Parathyroid adenoma (tissue), 2 donors: ENCODE results near the gene MBD4.

Experiments
- H2AFZ ChIP-seq: fragments of 300-600 bp; sonication (generic); one replicate; pipeline ENCODE4 v1.7.0; 2017; ENCODE audit warnings: antibody characterized with exemption, mild to moderate bottlenecking
- H3K27ac ChIP-seq: fragments of 300-600 bp; sonication (generic); one replicate; pipeline ENCODE4 v1.7.0; 2017
- H3K27me3 ChIP-seq: fragments of 300-600 bp; sonication (generic); one replicate; pipeline ENCODE4 v1.7.0; 2017; ENCODE audit warnings: low read length; ENCODE audit not compliant: control insufficient read depth, insufficient read depth
- H3K36me3 ChIP-seq: fragments of 300-600 bp; sonication (generic); one replicate; pipeline ENCODE4 v1.7.0; 2017; ENCODE audit warnings: low read length; ENCODE audit not compliant: control insufficient read depth, insufficient read depth
- H3K4me1 ChIP-seq: fragments of 300-600 bp; sonication (generic); one replicate; pipeline ENCODE4 v1.7.0; 2017; ENCODE audit warnings: control low read depth
- H3K4me2 ChIP-seq: fragments of 300-600 bp; sonication (generic); one replicate; pipeline ENCODE4 v1.7.0; 2017; ENCODE audit warnings: low read length
- H3K4me3 ChIP-seq: fragments of 300-600 bp; sonication (generic); one replicate; pipeline ENCODE4 v1.7.0; 2017; ENCODE audit warnings: low read depth, low read length
- H3K79me2 ChIP-seq: fragments of 300-600 bp; sonication (generic); one replicate; pipeline ENCODE4 v1.7.0; 2017; ENCODE audit warnings: control low read depth
- H3K9ac ChIP-seq: fragments of 300-600 bp; sonication (generic); one replicate; pipeline ENCODE4 v1.7.0; 2017; ENCODE audit warnings: mild to moderate bottlenecking
- H3K9me3 ChIP-seq: fragments of 300-600 bp; sonication (generic); one replicate; pipeline ENCODE4 v1.7.0; 2017; ENCODE audit warnings: low read length; ENCODE audit not compliant: control insufficient read depth
- TF ChIP-seq, protein P1 (sequence below): fragments of 300-600 bp; sonication (generic); IDR thresholded peaks from one replicate; pipeline ENCODE4 v1.7.0; 2017; ENCODE audit warnings: antibody characterized with exemption, mild to moderate bottlenecking
- donor health status: primary hyperparathyroidism.

The MBD4 gene

DNA sequence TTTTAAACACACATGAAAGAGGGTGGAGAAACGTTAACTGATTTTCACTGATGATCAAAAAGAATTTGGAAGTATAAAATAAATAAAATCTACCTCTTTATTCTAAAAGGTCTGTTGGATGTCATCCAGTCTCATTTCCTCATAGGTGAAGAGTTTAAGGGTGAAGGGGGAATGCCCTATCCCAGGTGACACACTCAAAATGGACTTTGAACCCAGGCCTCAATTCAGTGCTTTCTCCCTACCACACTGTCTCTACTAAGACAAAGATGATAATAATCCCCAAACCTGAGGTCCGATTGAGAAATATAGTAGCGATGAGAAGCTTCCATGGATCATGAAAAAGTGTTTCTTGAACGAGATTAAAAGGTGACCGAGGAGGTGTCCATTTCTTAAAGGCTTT is 6.2 kb downstream of the MBD4 start:
- peaks cover 6% of the 10 kb centered on the region for H3K4me1 ChIP-seq
- TF ChIP-seq, protein P1, sequence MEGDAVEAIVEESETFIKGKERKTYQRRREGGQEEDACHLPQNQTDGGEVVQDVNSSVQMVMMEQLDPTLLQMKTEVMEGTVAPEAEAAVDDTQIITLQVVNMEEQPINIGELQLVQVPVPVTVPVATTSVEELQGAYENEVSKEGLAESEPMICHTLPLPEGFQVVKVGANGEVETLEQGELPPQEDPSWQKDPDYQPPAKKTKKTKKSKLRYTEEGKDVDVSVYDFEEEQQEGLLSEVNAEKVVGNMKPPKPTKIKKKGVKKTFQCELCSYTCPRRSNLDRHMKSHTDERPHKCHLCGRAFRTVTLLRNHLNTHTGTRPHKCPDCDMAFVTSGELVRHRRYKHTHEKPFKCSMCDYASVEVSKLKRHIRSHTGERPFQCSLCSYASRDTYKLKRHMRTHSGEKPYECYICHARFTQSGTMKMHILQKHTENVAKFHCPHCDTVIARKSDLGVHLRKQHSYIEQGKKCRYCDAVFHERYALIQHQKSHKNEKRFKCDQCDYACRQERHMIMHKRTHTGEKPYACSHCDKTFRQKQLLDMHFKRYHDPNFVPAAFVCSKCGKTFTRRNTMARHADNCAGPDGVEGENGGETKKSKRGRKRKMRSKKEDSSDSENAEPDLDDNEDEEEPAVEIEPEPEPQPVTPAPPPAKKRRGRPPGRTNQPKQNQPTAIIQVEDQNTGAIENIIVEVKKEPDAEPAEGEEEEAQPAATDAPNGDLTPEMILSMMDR = no peak
- no peaks in the 10 kb centered on the region for H3K27me3 ChIP-seq
- no peak overlapping the region for H3K9ac ChIP-seq
- no peaks in the 10 kb centered on the region for H3K79me2 ChIP-seq
- H3K36me3 ChIP-seq = no peaks in the 10 kb centered on the region
- H3K9me3 ChIP-seq = no peaks in the 10 kb centered on the region
- no peak overlapping the region for H3K4me2 ChIP-seq
- H3K27ac ChIP-seq = no peak overlapping the region
- H3K4me3 ChIP-seq = no peak overlapping the region
- H2AFZ ChIP-seq = no peak overlapping the region

DNA sequence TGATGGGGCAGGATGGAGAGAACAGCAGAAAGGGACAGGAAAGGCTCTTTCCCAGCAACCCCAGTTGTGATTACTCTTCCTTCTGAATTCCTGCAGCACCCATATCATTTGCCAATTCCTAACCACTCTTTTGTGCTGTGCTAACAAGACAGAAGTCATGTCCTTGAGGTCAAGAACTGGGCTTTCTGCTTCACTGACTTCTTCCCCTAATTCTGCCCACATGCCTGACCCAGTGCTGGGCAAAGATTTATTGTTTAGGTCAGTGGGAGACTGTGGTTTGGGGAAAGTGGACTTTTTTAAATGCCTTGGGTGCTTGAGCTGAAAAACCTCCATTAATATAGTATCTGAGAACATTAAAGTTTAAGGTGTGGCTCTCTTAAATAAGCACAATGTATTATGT is 7.1 kb downstream of the MBD4 start:
- Histone ChIP-seq H2AFZ (no peak overlapping the region), H3K4me2 (no peak overlapping the region), H3K9me3 (no peaks in the 10 kb centered on the region), H3K27ac (no peak overlapping the region), H3K9ac (no peak overlapping the region), H3K4me1 (peaks cover 12% of the 10 kb centered on the region), H3K36me3 (no peaks in the 10 kb centered on the region), H3K27me3 (no peaks in the 10 kb centered on the region), H3K79me2 (no peaks in the 10 kb centered on the region), H3K4me3 (no peak overlapping the region)
- TF ChIP-seq, protein P1 = no peak

DNA sequence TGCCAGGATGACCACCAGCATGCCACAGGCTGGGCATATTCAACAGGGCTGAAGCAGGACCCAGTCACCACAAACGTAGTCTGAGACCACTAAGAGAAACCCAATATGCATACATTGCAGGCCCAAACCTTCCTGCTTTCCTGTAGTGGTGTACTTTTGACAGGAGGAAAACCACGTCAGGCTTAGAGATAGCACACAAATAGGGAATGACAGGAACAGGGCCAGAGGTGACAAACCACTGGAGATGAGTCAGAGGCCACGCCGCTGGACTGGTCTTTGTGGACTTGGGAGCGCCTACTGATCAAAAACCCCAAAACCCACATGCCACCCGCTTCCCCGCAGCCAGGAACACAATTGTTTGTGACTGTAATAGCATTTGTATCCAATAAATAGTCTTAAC is 7.7 kb downstream of the MBD4 start:
- no peak overlapping the region for H3K4me3 ChIP-seq
- no peaks in the 10 kb centered on the region for H3K9me3 ChIP-seq
- H3K4me2 ChIP-seq = no peak overlapping the region
- peaks cover 18% of the 10 kb centered on the region for H3K4me1 ChIP-seq
- no peaks in the 10 kb centered on the region for H3K27me3 ChIP-seq
- H2AFZ ChIP-seq = no peak overlapping the region
- no peak overlapping the region for H3K9ac ChIP-seq
- H3K27ac ChIP-seq = no peak overlapping the region
- TF ChIP-seq, protein P1 = no peak
- no peaks in the 10 kb centered on the region for H3K79me2 ChIP-seq
- no peaks in the 10 kb centered on the region for H3K36me3 ChIP-seq

DNA sequence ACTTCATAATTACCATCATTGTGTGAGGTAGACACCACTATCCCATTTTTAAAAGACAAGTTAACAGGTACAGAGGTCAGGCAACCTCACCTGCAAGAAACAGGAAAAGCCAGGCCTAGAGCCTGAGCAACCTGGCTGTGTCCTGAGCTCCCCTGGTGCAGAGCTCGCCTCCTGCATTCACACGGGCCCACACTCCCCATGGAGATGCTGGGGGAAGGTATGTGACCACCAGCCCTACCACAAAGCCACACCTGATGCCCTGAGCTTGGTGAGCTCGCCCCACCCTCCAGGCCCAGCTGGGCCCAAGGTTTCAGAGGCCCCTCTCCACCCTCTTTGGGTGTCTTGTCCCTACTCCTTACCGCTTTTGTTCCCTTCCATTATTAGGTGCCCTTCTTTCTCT is 10.1 kb downstream of the MBD4 start:
- Histone ChIP-seq H3K4me2 (no peak overlapping the region), H3K27me3 (no peaks in the 10 kb centered on the region), H2AFZ (no peak overlapping the region), H3K79me2 (no peaks in the 10 kb centered on the region), H3K4me1 (peaks cover 18% of the 10 kb centered on the region), H3K27ac (no peak overlapping the region), H3K36me3 (no peaks in the 10 kb centered on the region), H3K4me3 (no peak overlapping the region), H3K9ac (no peak overlapping the region), H3K9me3 (no peaks in the 10 kb centered on the region)
- TF ChIP-seq, protein P1 = no peak

DNA sequence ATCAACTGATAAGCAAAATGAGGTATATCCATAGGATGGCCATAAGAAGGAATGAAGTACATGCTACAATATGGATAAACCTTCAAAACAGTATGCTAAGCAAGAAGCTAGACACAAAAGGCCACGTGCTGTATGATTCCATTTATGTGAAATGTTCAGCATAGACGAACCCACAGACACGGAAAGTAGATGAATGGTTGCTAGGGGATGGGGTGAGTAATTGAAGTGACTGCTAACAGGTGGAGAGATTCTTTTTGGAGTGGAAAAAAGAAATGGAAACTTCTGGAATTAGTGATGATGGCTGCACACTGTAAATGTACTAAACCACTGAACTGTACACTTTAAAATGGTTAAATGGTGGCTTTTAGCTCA is 10.7 kb downstream of the MBD4 start:
- Histone ChIP-seq H3K27ac (peak overlapping the region; percentile 61), H3K4me1 (peaks cover 18% of the 10 kb centered on the region), H3K9me3 (no peaks in the 10 kb centered on the region), H3K27me3 (no peaks in the 10 kb centered on the region), H3K36me3 (no peaks in the 10 kb centered on the region), H2AFZ (peak overlapping the region; percentile 92), H3K79me2 (no peaks in the 10 kb centered on the region), H3K4me2 (peak overlapping the region; percentile 100), H3K9ac (no peak overlapping the region), H3K4me3 (no peak overlapping the region)
- TF ChIP-seq, protein P1 = no peak
